Measurements from ENCODE around the gene TSG101. TPM values are rescaled to one million over a fixed set of nuclear protein-coding genes. Genes with fewer than 3 reads are reported as not detected.

Gene TSG101
- total RNA-seq, result 84.7 TPM

GRCh38 chr11:18526521-18527296, at the start of gene TSG101:
Gene TSG101 (minus strand): TSS chr11:18526942. CDS start chr11:18526816, 126 bp downstream.

GRCh38 chr11:18455686-18456372, 70.9 kb downstream of the TSG101 start, which contains the start of gene LDHAL6A:
Gene LDHAL6A (plus strand): TSS chr11:18455856. CDS start chr11:18456681, 825 bp downstream.

Other genes starting within 250 kb of the TSG101 start
- 117 TPM for gene HPS5, start 204.8 kb downstream of the TSG101 start, total RNA-seq
- 63.4 TPM for gene GTF2H1, start 204.4 kb downstream of the TSG101 start, total RNA-seq
- gene LDHA, start 132.4 kb downstream of the TSG101 start, total RNA-seq, result 196 TPM
- gene LDHC, start 114.6 kb downstream of the TSG101 start, total RNA-seq, result not detected
- 0.46 TPM for gene LDHAL6A, start 71.1 kb downstream of the TSG101 start, total RNA-seq
- 20.1 TPM for gene UEVLD, start 61.8 kb upstream of the TSG101 start, total RNA-seq
- 1.2 TPM for gene MISFA, start 72.8 kb upstream of the TSG101 start, total RNA-seq
- gene SPTY2D1, start 107.4 kb upstream of the TSG101 start, total RNA-seq, result 11.8 TPM
- 6.7 TPM for gene TMEM86A, start 171.8 kb upstream of the TSG101 start, total RNA-seq
- gene IGSF22, start 199.2 kb upstream of the TSG101 start, total RNA-seq, result 0.46 TPM

All from diencephalon (tissue), 1 donor.